Trophoblast cell (in vitro differentiated cells and primary cell): ENCODE results near the gene SHC2.

Experiments
- DNase-seq, 2 donors: peaks; one replicate each; pipeline ENCODE4 v3.0.0-alpha.2; 2016
- H2AFZ ChIP-seq: 2 replicates; pipeline ENCODE4 v1.6.1; 2013; ENCODE audit warnings: low read length, moderate library complexity, mild to moderate bottlenecking; ENCODE audit not compliant: insufficient read depth, poor library complexity
- H2AK5ac ChIP-seq: 2 replicates; pipeline ENCODE4 v1.6.1; 2013; ENCODE audit warnings: mild to moderate bottlenecking, low read length
- H2BK120ac ChIP-seq: 2 replicates; pipeline ENCODE4 v1.6.1; 2013; ENCODE audit warnings: low read length, mild to moderate bottlenecking, moderate library complexity; ENCODE audit not compliant: insufficient read depth, poor library complexity
- H2BK12ac ChIP-seq: 2 replicates; pipeline ENCODE4 v1.6.1; 2013; ENCODE audit warnings: mild to moderate bottlenecking, low read length, moderate library complexity
- H2BK5ac ChIP-seq: 2 replicates; pipeline ENCODE4 v1.6.1; 2013; ENCODE audit warnings: low read length, low read depth, moderate library complexity, mild to moderate bottlenecking; ENCODE audit not compliant: poor library complexity
- H3K14ac ChIP-seq: 2 replicates; pipeline ENCODE4 v1.6.1; 2013; ENCODE audit warnings: mild to moderate bottlenecking, low read length
- H3K18ac ChIP-seq: 2 replicates; pipeline ENCODE4 v1.6.1; 2013; ENCODE audit warnings: mild to moderate bottlenecking, low read length
- H3K23ac ChIP-seq: 2 replicates; pipeline ENCODE4 v1.6.1; 2013; ENCODE audit warnings: low read length
- H3K27ac ChIP-seq: 2 replicates; pipeline ENCODE4 v1.5.1; 2013; ENCODE audit warnings: low read depth, mild to moderate bottlenecking, inconsistent platforms, low read length, moderate library complexity
- H3K27me3 ChIP-seq: 2 replicates; pipeline ENCODE4 v1.6.1; 2013; ENCODE audit warnings: inconsistent platforms, mild to moderate bottlenecking, low read length, moderate library complexity; ENCODE audit not compliant: insufficient read depth
- H3K36me3 ChIP-seq, 2 experiments: 1 replicate in 1 of 2; 2 replicates in 1 of 2; pipeline ENCODE4 v1.6.1; 2013; ENCODE audit warnings: low read length in 2 of 2, mild to moderate bottlenecking in 2 of 2, moderate library complexity in 1 of 2; ENCODE audit not compliant: insufficient read depth in 2 of 2, control insufficient read depth in 1 of 2
- H3K4ac ChIP-seq: 2 replicates; pipeline ENCODE4 v1.6.1; 2013; ENCODE audit warnings: low read depth, mild to moderate bottlenecking, low read length, moderate library complexity
- H3K4me1 ChIP-seq, 2 experiments: 1 replicate in 1 of 2; 2 replicates in 1 of 2; pipeline ENCODE4 v1.6.1; 2013; ENCODE audit warnings: low read length in 2 of 2, mild to moderate bottlenecking in 2 of 2, moderate library complexity in 1 of 2; ENCODE audit not compliant: insufficient read depth in 2 of 2, control insufficient read depth in 1 of 2
- H3K4me2 ChIP-seq: 2 replicates; pipeline ENCODE4 v1.6.1; 2013; ENCODE audit warnings: inconsistent platforms, mild to moderate bottlenecking, low read length, moderate library complexity
- H3K4me3 ChIP-seq: 2 replicates; pipeline ENCODE4 v1.5.1; 2013; ENCODE audit warnings: mild to moderate bottlenecking, low read depth, low read length, inconsistent platforms
- H3K79me1 ChIP-seq: one replicate; pipeline ENCODE4 v1.6.1; 2013; ENCODE audit warnings: low read length
- H3K79me2 ChIP-seq: 2 replicates; pipeline ENCODE4 v1.6.1; 2013; ENCODE audit warnings: low read length, mild to moderate bottlenecking; ENCODE audit not compliant: control insufficient read depth, insufficient read depth, poor library complexity
- H3K9ac ChIP-seq: 2 replicates; pipeline ENCODE4 v1.6.1; 2013; ENCODE audit warnings: mild to moderate bottlenecking, low read length
- H3K9me3 ChIP-seq: 2 replicates; pipeline ENCODE4 v1.6.1; 2013; ENCODE audit warnings: low read depth, mild to moderate bottlenecking, control low read depth, inconsistent platforms, low read length; ENCODE audit not compliant: insufficient read depth
- H4K12ac ChIP-seq: 2 replicates; pipeline ENCODE4 v1.6.1; 2013; ENCODE audit warnings: low read depth, mild to moderate bottlenecking, low read length, moderate library complexity
- H4K8ac ChIP-seq: 2 replicates; pipeline ENCODE4 v1.6.1; 2013; ENCODE audit warnings: low read depth, mild to moderate bottlenecking, low read length, moderate library complexity
- H4K91ac ChIP-seq: one replicate; pipeline ENCODE4 v1.6.1; 2013; ENCODE audit warnings: low read depth, mild to moderate bottlenecking, low read length, moderate library complexity
- WGBS: extraction: QIAGEN DNeasy Blood & Tissue Kit; methylation state at CpG from one replicate; pipeline ENCODE4 v1.1.7; 2013; ENCODE audit warnings: missing lambda C conversion rate; ENCODE audit not compliant: insufficient read length, insufficient coverage; ENCODE audit errors: extremely low coverage; 5-methylcytosine and 5-hydroxymethylcytosine counted together

Gene SHC2

GRCh38 chr19:472005-472858 lies 11.4 kb upstream of the SHC2 start:
- WGBS: no CpG with 5 or more reads among the region's 23 CpGs
- Histone ChIP-seq H3K9me3 (peaks cover 4% of the 10 kb centered on the region), H4K91ac (no peak overlapping the region), H2BK120ac (no peak overlapping the region), H3K9ac (no peak overlapping the region), H3K23ac (no peak overlapping the region), H3K27ac (no peak overlapping the region), H3K79me2 (no peaks in the 10 kb centered on the region), H3K4ac (no peak overlapping the region), H2AK5ac (no peak overlapping the region), H3K4me3 (no peak overlapping the region), H3K27me3 (no peaks in the 10 kb centered on the region), H3K14ac (no peak overlapping the region), H2BK12ac (no peak overlapping the region), H4K12ac (no peak overlapping the region), H2AFZ (no peak overlapping the region), H3K4me2 (no peak overlapping the region), H2BK5ac (no peak overlapping the region), H3K4me1 (no peaks in the 10 kb centered on the region), H3K36me3 (no peaks in the 10 kb centered on the region), H4K8ac (no peak overlapping the region), H3K18ac (no peak overlapping the region), H3K79me1 (no peaks in the 10 kb centered on the region)
- DNase-seq: no peak

- no peaks in the 10 kb centered on the region for H3K36me3 ChIP-seq
- H3K4me3 ChIP-seq: no peak overlapping the region
- no peak overlapping the region for H2BK5ac ChIP-seq
- peaks cover 5% of the 10 kb centered on the region for H3K9me3 ChIP-seq
- no peak overlapping the region for H3K14ac ChIP-seq
- H3K4me2 ChIP-seq: no peak overlapping the region
- H2BK12ac ChIP-seq: no peak overlapping the region
- no peak for DNase-seq
- no peaks in the 10 kb centered on the region for H3K4me1 ChIP-seq
- no peak overlapping the region for H3K18ac ChIP-seq
- H2AK5ac ChIP-seq: no peak overlapping the region
- H3K79me2 ChIP-seq: no peaks in the 10 kb centered on the region
- no peak overlapping the region for H3K4ac ChIP-seq
- H3K23ac ChIP-seq: no peak overlapping the region
- H2AFZ ChIP-seq: no peak overlapping the region
- H4K8ac ChIP-seq: no peak overlapping the region
- H3K27me3 ChIP-seq: no peaks in the 10 kb centered on the region
- no peak overlapping the region for H4K91ac ChIP-seq
- H3K27ac ChIP-seq: no peak overlapping the region
- no peaks in the 10 kb centered on the region for H3K79me1 ChIP-seq
- no peak overlapping the region for H4K12ac ChIP-seq
- no peak overlapping the region for H2BK120ac ChIP-seq
- no CpG with 5 or more reads among the region's 20 CpGs for WGBS
- H3K9ac ChIP-seq: no peak overlapping the region
Observed at GRCh38 chr19:470701-471100, 9.9 kb upstream of the SHC2 start.

- no peak for DNase-seq
- Histone ChIP-seq H3K18ac (no peak overlapping the region), H3K4me2 (no peak overlapping the region), H3K9me3 (peaks cover 10% of the 10 kb centered on the region), H3K23ac (no peak overlapping the region), H3K9ac (no peak overlapping the region), H2BK12ac (no peak overlapping the region), H3K79me2 (no peaks in the 10 kb centered on the region), H4K91ac (no peak overlapping the region), H3K4me3 (no peak overlapping the region), H3K14ac (no peak overlapping the region), H3K27ac (no peak overlapping the region), H4K12ac (no peak overlapping the region), H3K36me3 (no peaks in the 10 kb centered on the region), H4K8ac (no peak overlapping the region), H2AFZ (no peak overlapping the region), H2BK120ac (no peak overlapping the region), H2AK5ac (no peak overlapping the region), H3K27me3 (no peaks in the 10 kb centered on the region), H2BK5ac (no peak overlapping the region), H3K4me1 (no peaks in the 10 kb centered on the region), H3K4ac (no peak overlapping the region), H3K79me1 (no peaks in the 10 kb centered on the region)
- WGBS: no CpG with 5 or more reads among the region's 7 CpGs
Observed at GRCh38 chr19:469833-470232, 9.0 kb upstream of the SHC2 start.

GRCh38 chr19:468587-469256 lies 7.9 kb upstream of the SHC2 start:
- Histone ChIP-seq H4K8ac (no peak overlapping the region), H3K9me3 (peaks cover 10% of the 10 kb centered on the region), H3K4me2 (no peak overlapping the region), H3K79me2 (no peaks in the 10 kb centered on the region), H4K91ac (no peak overlapping the region), H3K27ac (no peak overlapping the region), H2BK12ac (no peak overlapping the region), H3K4me3 (no peak overlapping the region), H2AK5ac (no peak overlapping the region), H2AFZ (no peak overlapping the region), H2BK120ac (no peak overlapping the region), H4K12ac (no peak overlapping the region), H3K18ac (no peak overlapping the region), H3K4me1 (no peaks in the 10 kb centered on the region), H3K4ac (no peak overlapping the region), H3K23ac (no peak overlapping the region), H3K36me3 (no peaks in the 10 kb centered on the region), H3K27me3 (no peaks in the 10 kb centered on the region), H2BK5ac (no peak overlapping the region), H3K14ac (no peak overlapping the region), H3K9ac (no peak overlapping the region), H3K79me1 (no peaks in the 10 kb centered on the region)
- no peak for DNase-seq
- no CpG with 5 or more reads among the region's 27 CpGs for WGBS
